ENCODE results near the gene TUFT1. TPM values are rescaled to one million over a fixed set of nuclear protein-coding genes. Genes with fewer than 3 reads are reported as not detected.

TUFT1 gene
- total and polyA plus RNA-seq, 12 donors = 5.5 to 18.5 (median 9.1) TPM

GRCh38 chr1:151515265-151515664 is 24.8 kb upstream of the TUFT1 start:
- 88 to 99% (median 92%) methylated on average over 4 of the region's 4 CpGs for WGBS, 4 donors
- intact Hi-C loops (cut with DNase I) = no loop called here
- no peak for DNase-seq

GRCh38 chr1:151516031-151516511 is 24.0 kb upstream of the TUFT1 start:
- Histone ChIP-seq H3K4me1 (replicated peaks in 1 of 2) (peaks cover 0 to 9% of the 10 kb centered on the region in 2 donors), H3K4me3 (no peak overlapping the region), H3K27ac (no peak overlapping the region), H3K36me3 (replicated peaks in 1 of 2) (no peaks in the 10 kb centered on the region), H3K9me3 (replicated peaks in 1 of 3) (no peaks in the 10 kb centered on the region), H3K27me3 (no peaks in the 10 kb centered on the region)
- no peak for DNase-seq
- intact Hi-C loops (cut with DNase I) = no loop called here
- TF ChIP-seq POLR2A (IDR thresholded peaks at IDR 0.05) (no peak), CTCF (IDR thresholded peaks at IDR 0.05) (no peak)
- 70 to 83% (median 78%) methylated on average over 1 of the region's 1 CpG for WGBS, 4 donors

More at GRCh38 chr1:151515265-151515664, 24.8 kb upstream of the TUFT1 start:
- Histone ChIP-seq H3K27ac (no peak overlapping the region), H3K27me3 (no peaks in the 10 kb centered on the region), H3K36me3 (replicated peaks in 1 of 2) (no peaks in the 10 kb centered on the region), H3K9me3 (replicated peaks in 1 of 3) (no peaks in the 10 kb centered on the region), H3K4me1 (replicated peaks in 1 of 2) (peaks cover 0 to 16% of the 10 kb centered on the region in 2 donors), H3K4me3 (no peak overlapping the region)
- TF ChIP-seq CTCF (IDR thresholded peaks at IDR 0.05) (no peak), POLR2A (IDR thresholded peaks at IDR 0.05) (no peak)

GRCh38 chr1:151518431-151518830 is 21.7 kb upstream of the TUFT1 start:
- H3K9me3 ChIP-seq (replicated peaks in 1 of 3) = no peaks in the 10 kb centered on the region
- no peaks in the 10 kb centered on the region for H3K4me1 ChIP-seq (replicated peaks in 1 of 2)
- H3K36me3 ChIP-seq (replicated peaks in 1 of 2) = no peaks in the 10 kb centered on the region
- H3K27ac ChIP-seq = no peak overlapping the region
- no peak overlapping the region for H3K4me3 ChIP-seq
- TF ChIP-seq POLR2A (IDR thresholded peaks at IDR 0.05) (no peak), CTCF (IDR thresholded peaks at IDR 0.05) (no peak)
- no peak for DNase-seq
- WGBS, 4 donors = 93 to 96% (median 95%) methylated on average over 12 of the region's 12 CpGs
- intact Hi-C loops (cut with DNase I) = no loop called here
- no peaks in the 10 kb centered on the region for H3K27me3 ChIP-seq

GRCh38 chr1:151518936-151519335 is 21.2 kb upstream of the TUFT1 start:
- no peak for TF ChIP-seq POLR2A (IDR thresholded peaks at IDR 0.05)
- no peak for TF ChIP-seq CTCF (IDR thresholded peaks at IDR 0.05)
- H3K36me3 ChIP-seq (replicated peaks in 1 of 2) = no peaks in the 10 kb centered on the region
- 94 to 98% (median 95%) methylated on average over 3 to 15 of the region's 15 CpGs for WGBS, 4 donors
- no peak for DNase-seq
- intact Hi-C loops (cut with DNase I) = no loop called here
- no peak overlapping the region for H3K27ac ChIP-seq
- no peaks in the 10 kb centered on the region for H3K27me3 ChIP-seq
- no peaks in the 10 kb centered on the region for H3K9me3 ChIP-seq (replicated peaks in 1 of 3)
- no peak overlapping the region for H3K4me3 ChIP-seq
- no peaks in the 10 kb centered on the region for H3K4me1 ChIP-seq (replicated peaks in 1 of 2)
